GM12874 (cell line): ENCODE measurements around the gene CHST15.
A peak's percentile ranks its signal among the peaks of the same experiment; 100 is the strongest.

Experiments used
- CTCF ChIP-seq: IDR thresholded peaks from 2 replicates; pipeline ENCODE4 v1.5.1; 2011; ENCODE audit warnings: low read depth, mild to moderate bottlenecking, control low read depth, low read length, moderate library complexity; ENCODE audit not compliant: insufficient read depth

CHST15 gene

GRCh38 chr10:124127563-124127962 is 34.2 kb upstream of the CHST15 start:
- TF ChIP-seq CTCF, result no peak

GRCh38 chr10:124126983-124127385 is 33.6 kb upstream of the CHST15 start:
- TF ChIP-seq CTCF, result no peak

- no peak for TF ChIP-seq CTCF
Measured at GRCh38 chr10:124126145-124126982, 33.0 kb upstream of the CHST15 start.

- TF ChIP-seq CTCF, result peak; percentile 22; the same call in 1 of the 2 replicates
Measured at GRCh38 chr10:124125305-124126116, 32.1 kb upstream of the CHST15 start.

- TF ChIP-seq CTCF, result no peak
Measured at GRCh38 chr10:124124769-124125161, 31.4 kb upstream of the CHST15 start.

GRCh38 chr10:124124123-124124768 is 30.8 kb upstream of the CHST15 start:
- no peak for TF ChIP-seq CTCF

- no peak for TF ChIP-seq CTCF
Measured at GRCh38 chr10:124123156-124123555, 29.8 kb upstream of the CHST15 start.
